Neural cell (in vitro differentiated cells): ENCODE data around the gene KLHL11. TPM values are rescaled to one million over a fixed set of nuclear protein-coding genes. Genes with fewer than 3 reads are reported as not detected.

Experiments used
- H2AFZ ChIP-seq: fragments of 200-600, 300-800 bp; sonication (generic), shearing (Covaris generic); 2 replicates; pipeline ENCODE4 v1.6.0; 2014; ENCODE audit warnings: low read depth, mild to moderate bottlenecking, antibody characterized with exemption, low read length, moderate library complexity
- H3F3A ChIP-seq: fragments of 200-600 bp; shearing (Covaris generic); 2 replicates; pipeline ENCODE4 v1.6.1; 2016; ENCODE audit warnings: mild to moderate bottlenecking, moderate library complexity, mixed read lengths, antibody characterized with exemption, low read length; ENCODE audit not compliant: insufficient read depth, poor library complexity, severe bottlenecking
- H3K27ac ChIP-seq: fragments of 200-600, 300-800 bp; sonication (generic), shearing (Covaris generic); 2 replicates; pipeline ENCODE4 v1.5.1; 2014; ENCODE audit warnings: mild to moderate bottlenecking, low read length, moderate library complexity
- H3K27me3 ChIP-seq: fragments of 300-800, 200-600 bp; sonication (generic), shearing (Covaris generic); 2 replicates; pipeline ENCODE4 v1.6.0; 2014; ENCODE audit warnings: mild to moderate bottlenecking, low read depth, low read length, moderate library complexity; ENCODE audit not compliant: insufficient read depth
- H3K36me3 ChIP-seq: fragments of 300-800, 200-600 bp; sonication (generic), shearing (Covaris generic); 2 replicates; pipeline ENCODE4 v1.5.1; 2014; ENCODE audit warnings: mild to moderate bottlenecking, antibody characterized with exemption, low read length, moderate library complexity; ENCODE audit not compliant: insufficient read depth
- H3K4me2 ChIP-seq: fragments of 300-800, 200-600 bp; sonication (generic), shearing (Covaris generic); 2 replicates; pipeline ENCODE4 v1.6.0; 2014; ENCODE audit warnings: mild to moderate bottlenecking, low read length
- H3K4me3 ChIP-seq: fragments of 300-800, 200-600 bp; sonication (generic), shearing (Covaris generic); 2 replicates; pipeline ENCODE4 v1.5.1; 2014; ENCODE audit warnings: mild to moderate bottlenecking, low read length, moderate library complexity
- H3K79me2 ChIP-seq: fragments of 200-600 bp; shearing (Covaris generic); replicated peaks from 2 replicates; pipeline ENCODE4 v1.6.0; 2014; ENCODE audit warnings: mild to moderate bottlenecking, low read length, moderate library complexity; ENCODE audit not compliant: insufficient read depth
- H3K9ac ChIP-seq: fragments of 300-800, 200-600 bp; sonication (generic), shearing (Covaris generic); 2 replicates; pipeline ENCODE4 v1.6.1; 2016; ENCODE audit warnings: mild to moderate bottlenecking, low read length, mixed read lengths
- H3K9me2 ChIP-seq: fragments of 200-600 bp; shearing (Covaris generic); 2 replicates; pipeline ENCODE4 v1.6.1; 2016; ENCODE audit warnings: mild to moderate bottlenecking, low read length, mixed read lengths; ENCODE audit not compliant: insufficient read depth
- H3K9me3 ChIP-seq: fragments of 200-600, 300-800 bp; sonication (generic), shearing (Covaris generic); 2 replicates; pipeline ENCODE4 v1.6.1; 2016; ENCODE audit warnings: mild to moderate bottlenecking, mixed run types, low read length, moderate library complexity, mixed read lengths
- H4K20me1 ChIP-seq: fragments of 200-600 bp; shearing (Covaris generic); 2 replicates; pipeline ENCODE4 v1.6.1; 2016; ENCODE audit warnings: mild to moderate bottlenecking, mixed run types; ENCODE audit not compliant: insufficient read depth
- CTCF ChIP-seq: fragments of 450-650 bp; IDR thresholded peaks from 2 replicates; pipeline ENCODE4 v1.5.1; 2014; ENCODE audit warnings: antibody characterized with exemption, mild to moderate bottlenecking, moderate library complexity; ENCODE audit not compliant: poor library complexity, severe bottlenecking
- EP300 ChIP-seq: fragments of 450-650 bp; conservative IDR thresholded peaks from 2 replicates; pipeline ENCODE4 v1.6.1; 2014; ENCODE audit warnings: antibody characterized with exemption, mild to moderate bottlenecking, moderate library complexity; ENCODE audit not compliant: poor library complexity, severe bottlenecking
- EZH2 ChIP-seq: fragments of 200-600, 300-800 bp; shearing (Covaris generic), sonication (generic); IDR thresholded peaks from 2 replicates; pipeline ENCODE4 v1.6.1; 2014; ENCODE audit warnings: antibody characterized with exemption, low read length, borderline replicate concordance, mild to moderate bottlenecking; ENCODE audit not compliant: insufficient read depth, poor library complexity, severe bottlenecking
- MXI1 ChIP-seq: fragments of 450-650 bp; conservative IDR thresholded peaks from 2 replicates; pipeline ENCODE4 v1.6.1; 2014; ENCODE audit warnings: antibody characterized with exemption, mild to moderate bottlenecking; ENCODE audit not compliant: poor library complexity, severe bottlenecking
- POLR2AphosphoS5 ChIP-seq: IDR thresholded peaks from 2 replicates; pipeline ENCODE4 v1.6.1; 2012
- RAD21 ChIP-seq: fragments of 450-650 bp; conservative IDR thresholded peaks from 2 replicates; pipeline ENCODE4 v1.6.1; 2014; ENCODE audit warnings: antibody characterized with exemption, mild to moderate bottlenecking, moderate library complexity
- SMC3 ChIP-seq: fragments of 450-650 bp; conservative IDR thresholded peaks from 2 replicates; pipeline ENCODE4 v1.6.1; 2014; ENCODE audit warnings: antibody characterized with exemption, mild to moderate bottlenecking, moderate library complexity; ENCODE audit not compliant: poor library complexity
- TAF1 ChIP-seq: IDR thresholded peaks from 2 replicates; pipeline ENCODE4 v1.6.1; 2012; ENCODE audit warnings: low read depth
- polyA plus RNA-seq: library from polyadenylated mRNA; depleted of rRNA; stranded (reverse); fragments of >200 nt; gene quantifications from 2 replicates; pipeline ENCODE4 v1.2.3, GENCODE V29; 2014
- TF ChIP-seq, protein P1 (sequence below): IDR thresholded peaks from 2 replicates; pipeline ENCODE4 v1.6.1; 2012; ENCODE audit warnings: borderline replicate concordance

The KLHL11 gene
- polyA plus RNA-seq, 1 donor from 2014 or later = 30.3 TPM

- Histone ChIP-seq H2AFZ (no peak overlapping the region), H3K27ac (no peak overlapping the region), H3K27me3 (no peaks in the 10 kb centered on the region), H3K9me3 (no peaks in the 10 kb centered on the region), H3K9me2 (no peaks in the 10 kb centered on the region), H4K20me1 (no peaks in the 10 kb centered on the region), H3K36me3 (no peaks in the 10 kb centered on the region), H3F3A (no peaks in the 10 kb centered on the region), H3K4me3 (no peak overlapping the region), H3K4me2 (no peak overlapping the region), H3K79me2 (no peaks in the 10 kb centered on the region), H3K9ac (no peak overlapping the region)
- TF ChIP-seq EZH2 (no peak), MXI1 (no peak), TAF1 (no peak), POLR2AphosphoS5 (no peak)
These were observed 26.2 kb upstream of the KLHL11 start for GRCh38 chr17:41891135-41892020.

- TF ChIP-seq SMC3 (no peak), MXI1 (no peak), TAF1 (no peak), CTCF (no peak), EP300 (no peak), EZH2 (no peak), RAD21 (no peak), POLR2AphosphoS5 (no peak)
- TF ChIP-seq, protein P1, sequence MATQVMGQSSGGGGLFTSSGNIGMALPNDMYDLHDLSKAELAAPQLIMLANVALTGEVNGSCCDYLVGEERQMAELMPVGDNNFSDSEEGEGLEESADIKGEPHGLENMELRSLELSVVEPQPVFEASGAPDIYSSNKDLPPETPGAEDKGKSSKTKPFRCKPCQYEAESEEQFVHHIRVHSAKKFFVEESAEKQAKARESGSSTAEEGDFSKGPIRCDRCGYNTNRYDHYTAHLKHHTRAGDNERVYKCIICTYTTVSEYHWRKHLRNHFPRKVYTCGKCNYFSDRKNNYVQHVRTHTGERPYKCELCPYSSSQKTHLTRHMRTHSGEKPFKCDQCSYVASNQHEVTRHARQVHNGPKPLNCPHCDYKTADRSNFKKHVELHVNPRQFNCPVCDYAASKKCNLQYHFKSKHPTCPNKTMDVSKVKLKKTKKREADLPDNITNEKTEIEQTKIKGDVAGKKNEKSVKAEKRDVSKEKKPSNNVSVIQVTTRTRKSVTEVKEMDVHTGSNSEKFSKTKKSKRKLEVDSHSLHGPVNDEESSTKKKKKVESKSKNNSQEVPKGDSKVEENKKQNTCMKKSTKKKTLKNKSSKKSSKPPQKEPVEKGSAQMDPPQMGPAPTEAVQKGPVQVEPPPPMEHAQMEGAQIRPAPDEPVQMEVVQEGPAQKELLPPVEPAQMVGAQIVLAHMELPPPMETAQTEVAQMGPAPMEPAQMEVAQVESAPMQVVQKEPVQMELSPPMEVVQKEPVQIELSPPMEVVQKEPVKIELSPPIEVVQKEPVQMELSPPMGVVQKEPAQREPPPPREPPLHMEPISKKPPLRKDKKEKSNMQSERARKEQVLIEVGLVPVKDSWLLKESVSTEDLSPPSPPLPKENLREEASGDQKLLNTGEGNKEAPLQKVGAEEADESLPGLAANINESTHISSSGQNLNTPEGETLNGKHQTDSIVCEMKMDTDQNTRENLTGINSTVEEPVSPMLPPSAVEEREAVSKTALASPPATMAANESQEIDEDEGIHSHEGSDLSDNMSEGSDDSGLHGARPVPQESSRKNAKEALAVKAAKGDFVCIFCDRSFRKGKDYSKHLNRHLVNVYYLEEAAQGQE = no peak
- Histone ChIP-seq H3K27me3 (no peaks in the 10 kb centered on the region), H3K27ac (no peak overlapping the region), H3K4me3 (no peak overlapping the region), H3K9me2 (no peaks in the 10 kb centered on the region), H3K9ac (no peak overlapping the region), H4K20me1 (no peaks in the 10 kb centered on the region), H3F3A (no peaks in the 10 kb centered on the region), H3K9me3 (no peaks in the 10 kb centered on the region), H3K79me2 (no peaks in the 10 kb centered on the region), H3K36me3 (no peaks in the 10 kb centered on the region), H3K4me2 (no peak overlapping the region), H2AFZ (no peak overlapping the region)
These were observed 23.2 kb upstream of the KLHL11 start for GRCh38 chr17:41888332-41888965.
